ENCODE results near the gene CD37.

CD37 gene

DNA sequence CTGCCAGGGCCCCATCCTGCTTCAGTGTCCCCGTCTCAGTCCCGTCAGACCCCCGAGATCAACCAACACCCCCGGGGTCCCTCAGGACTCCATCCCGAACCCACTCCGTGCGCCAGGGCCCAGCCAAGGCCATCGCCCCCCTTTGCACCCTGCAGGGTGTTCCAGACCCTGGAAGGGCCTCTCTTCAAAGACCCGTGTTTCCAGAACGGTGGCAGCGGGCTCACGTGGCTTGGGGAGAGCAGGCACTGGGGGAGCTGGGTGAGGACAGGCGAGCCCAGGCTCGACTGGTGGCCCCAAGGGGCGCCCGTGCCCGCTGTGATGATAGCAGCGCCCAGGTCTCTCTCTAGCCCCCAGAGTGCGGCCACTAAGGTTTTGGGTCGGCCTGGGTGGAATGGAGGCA is 54.2 kb downstream of the CD37 start:
- Histone ChIP-seq H3K4me1 (ENCODE audit: control insufficient read depth, insufficient read depth, low read length) (peaks cover 7% of the 10 kb centered on the region; the same call in 1 of the 2 replicates), H3K9ac (ENCODE audit: low read length) (no peak overlapping the region), H3K27me3 (ENCODE audit: control insufficient read depth, insufficient read depth, low read length) (peaks cover 4% of the 10 kb centered on the region; the same call in 1 of the 2 replicates), H3K9me3 (ENCODE audit: control insufficient read depth, insufficient read depth, low read depth, low read length) (no peaks in the 10 kb centered on the region), H3K36me3 (ENCODE audit: control insufficient read depth, insufficient read depth, low read length) (no peaks in the 10 kb centered on the region), H3K4me3 (ENCODE audit: low read depth, low read length) (no peak overlapping the region), H3K27ac (ENCODE audit: low read depth, low read length) (no peak overlapping the region)
